HG02759 (cell line): ENCODE measurements around the gene POLA1.
A peak's percentile ranks its signal among the peaks of the same experiment; 100 is the strongest.

Experiments used
- ATAC-seq: cut with Tn5 transposase; IDR thresholded peaks from one replicate; pipeline ENCODE4 v1.9.1; 2021; ENCODE audit warnings: mild to moderate bottlenecking, moderate library complexity; ENCODE audit not compliant: unreplicated experiment

The POLA1 gene

DNA sequence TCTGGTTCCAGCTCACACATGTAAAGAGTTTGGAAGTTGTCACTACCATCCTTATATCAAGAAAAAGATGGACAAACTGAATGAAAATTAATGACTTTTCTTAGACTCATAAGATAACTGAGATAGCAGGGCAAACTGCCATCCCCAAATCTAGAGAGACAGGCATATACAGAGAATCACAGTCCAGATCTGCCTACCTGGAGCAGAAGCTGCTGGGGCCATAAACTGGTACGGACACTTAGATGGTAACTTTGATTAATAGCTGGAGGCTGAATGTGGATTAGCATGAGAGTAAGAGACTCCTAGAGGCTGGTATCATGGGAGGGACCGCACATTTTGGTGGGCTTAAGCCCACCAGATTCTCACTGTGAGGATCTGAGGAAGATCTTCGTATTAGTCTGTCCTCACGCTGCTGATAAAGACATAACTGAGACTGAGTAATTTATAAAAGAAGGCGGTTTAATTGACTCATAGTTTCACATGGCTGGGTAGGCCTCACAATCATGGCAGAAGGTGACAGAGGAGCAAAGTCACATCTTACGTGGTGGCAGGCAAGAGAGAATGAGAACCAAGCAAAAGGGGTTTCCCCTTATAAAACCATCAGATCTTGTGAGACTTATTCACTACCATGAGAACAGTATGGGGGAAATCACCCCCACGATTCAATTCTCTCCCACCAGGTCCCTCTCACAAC, 10.8 kb upstream of the POLA1 start:
- no peak for ATAC-seq

DNA sequence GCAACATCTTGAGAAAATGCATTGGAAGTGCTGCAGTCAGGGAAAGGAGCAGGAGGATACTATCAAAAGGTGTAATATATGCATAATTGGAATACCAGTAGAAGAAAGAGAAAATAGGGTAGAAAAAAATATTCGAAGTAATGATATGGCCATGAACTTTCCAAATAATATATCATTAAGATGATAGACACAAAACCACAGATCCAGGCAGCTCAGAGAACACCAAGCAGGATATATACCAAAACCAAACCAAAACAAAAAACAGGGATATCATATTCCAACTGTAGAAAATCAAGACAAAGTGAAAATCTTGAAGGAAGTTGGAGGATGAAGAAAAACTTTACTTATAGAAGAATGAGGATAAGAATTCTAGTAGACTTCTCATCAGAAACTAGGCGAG, 9.7 kb upstream of the POLA1 start:
- ATAC-seq: no peak

DNA sequence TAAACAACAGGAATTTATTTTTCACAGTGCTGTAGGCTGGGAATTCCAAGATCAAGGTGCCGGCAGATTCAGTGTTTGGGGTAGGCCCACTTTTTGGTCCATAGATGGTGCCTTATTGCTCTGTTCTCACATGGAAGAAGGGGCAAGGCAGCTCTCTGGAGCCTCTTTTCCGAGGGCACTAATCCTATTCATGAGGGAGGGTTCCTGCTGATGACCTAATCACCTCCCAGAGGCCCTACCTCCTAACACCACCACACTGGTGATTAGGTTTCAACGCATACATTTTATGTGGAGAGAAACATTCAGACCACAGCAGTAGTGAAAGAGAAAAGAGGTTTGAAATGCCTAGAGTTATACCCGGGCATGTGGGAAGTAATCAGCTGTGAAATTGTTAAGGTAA, 1.4 kb upstream of the POLA1 start:
- ATAC-seq: no peak

DNA sequence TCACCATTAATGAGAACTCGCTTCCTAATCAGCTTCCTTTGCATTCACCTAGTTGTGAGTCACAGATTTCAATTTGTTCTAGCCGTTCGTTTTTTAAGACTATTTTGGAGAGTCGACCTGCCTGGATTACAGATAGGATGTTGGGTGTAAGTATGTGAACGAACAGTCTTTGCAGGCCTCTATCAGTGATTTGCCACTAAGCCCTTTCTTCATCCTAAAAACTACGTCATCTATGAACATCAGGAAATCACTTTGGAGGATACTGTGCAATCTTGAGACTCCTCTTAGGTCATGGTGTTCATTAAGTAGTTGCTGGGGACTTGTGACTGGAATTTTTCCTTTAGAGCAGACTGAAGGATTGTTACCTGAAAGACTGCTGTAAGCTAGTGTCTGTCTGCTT, 1.1 kb downstream of the POLA1 start:
- no peak for ATAC-seq

DNA sequence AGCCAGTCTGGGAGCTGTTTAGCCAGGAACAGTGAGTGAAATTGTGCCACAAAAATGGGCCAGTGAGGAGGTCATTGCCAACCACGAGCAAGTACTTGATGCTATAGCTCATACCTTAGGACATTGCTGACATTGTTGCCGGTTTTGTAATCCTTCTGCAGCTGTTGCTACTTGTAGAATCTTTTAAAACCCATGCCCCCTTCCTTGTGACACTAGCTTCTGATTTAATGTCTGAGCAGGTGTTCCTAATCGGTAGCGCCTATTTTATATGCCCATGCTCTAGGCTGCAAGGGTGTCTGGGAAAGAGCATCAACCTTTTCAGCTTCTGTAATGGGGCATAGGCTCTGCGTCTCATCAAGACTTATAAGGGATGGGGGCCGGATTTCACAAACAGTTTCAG, 2.6 kb downstream of the POLA1 start:
- no peak for ATAC-seq

DNA sequence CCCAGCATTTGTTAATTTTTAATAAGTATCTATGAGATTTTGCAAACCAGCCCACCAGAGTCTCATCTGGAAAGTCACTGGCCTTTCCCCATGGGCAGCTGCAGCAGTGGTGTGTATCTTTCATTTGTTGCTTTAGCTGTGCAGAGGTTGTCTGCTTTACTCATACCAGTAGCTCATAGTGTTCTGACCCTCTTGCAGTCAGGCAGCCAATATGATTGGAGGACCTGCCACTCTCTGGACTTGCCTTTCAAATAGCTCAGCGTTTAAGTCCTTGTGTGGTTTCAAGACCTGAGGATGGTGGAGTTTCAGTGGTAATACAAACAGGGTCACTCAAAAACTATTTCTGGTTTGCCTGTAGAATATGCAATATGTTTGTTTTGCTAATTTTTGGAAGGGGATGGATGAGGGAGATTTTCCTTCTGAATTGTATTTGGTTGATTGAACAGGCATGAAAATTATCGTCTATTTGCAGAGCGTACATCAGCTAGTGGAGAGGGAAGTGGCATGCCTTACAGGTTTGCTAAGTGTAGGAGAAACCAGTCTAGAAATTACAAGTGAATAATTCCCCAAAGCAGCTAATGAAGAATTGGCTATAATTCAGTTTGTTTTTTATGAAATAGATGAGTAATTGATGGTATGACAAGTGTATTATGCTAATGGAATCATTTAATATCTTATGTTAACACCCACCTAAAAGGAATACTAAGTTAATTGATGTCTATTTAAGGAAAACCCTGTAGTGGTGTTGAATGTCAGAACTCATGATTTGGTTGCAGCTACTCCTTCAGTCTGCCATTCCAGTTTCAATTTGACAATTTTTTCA, 8.9 kb downstream of the POLA1 start:
- ATAC-seq: peak; percentile 99

DNA sequence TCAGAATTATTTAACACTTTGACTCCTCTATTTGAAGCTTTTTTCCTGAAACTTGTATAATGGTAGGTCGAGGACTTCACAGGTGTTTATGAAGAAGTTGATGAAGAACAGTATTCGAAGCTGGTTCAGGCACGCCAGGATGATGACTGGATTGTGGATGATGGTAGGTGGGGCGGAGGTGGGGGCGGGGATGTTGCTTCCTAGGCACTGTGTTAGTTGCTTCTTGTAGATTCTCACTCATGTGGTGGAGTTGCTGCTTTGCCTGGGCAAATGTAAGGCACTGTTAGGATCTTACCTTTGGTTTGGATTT, 9.4 kb downstream of the POLA1 start:
- ATAC-seq: no peak

DNA sequence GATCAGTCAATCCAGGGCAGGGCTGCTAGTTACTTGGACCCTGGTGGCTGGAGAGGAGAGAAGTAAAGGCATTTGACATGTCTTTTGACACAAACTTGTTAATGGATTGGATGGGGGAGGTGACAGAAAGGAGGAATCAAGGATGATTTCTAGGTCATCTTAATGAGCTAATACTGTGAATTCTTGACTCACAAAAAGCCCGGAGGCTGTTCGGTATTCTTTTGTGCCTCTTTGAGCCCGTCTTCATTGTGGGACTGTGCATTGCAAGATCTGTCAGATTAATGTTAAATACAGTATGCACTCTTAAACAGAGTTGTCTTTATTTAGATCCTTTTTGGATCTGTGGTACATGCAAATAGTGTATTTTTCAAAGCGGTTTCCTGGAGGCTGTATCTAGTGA, 25.1 kb downstream of the POLA1 start:
- no peak for ATAC-seq

DNA sequence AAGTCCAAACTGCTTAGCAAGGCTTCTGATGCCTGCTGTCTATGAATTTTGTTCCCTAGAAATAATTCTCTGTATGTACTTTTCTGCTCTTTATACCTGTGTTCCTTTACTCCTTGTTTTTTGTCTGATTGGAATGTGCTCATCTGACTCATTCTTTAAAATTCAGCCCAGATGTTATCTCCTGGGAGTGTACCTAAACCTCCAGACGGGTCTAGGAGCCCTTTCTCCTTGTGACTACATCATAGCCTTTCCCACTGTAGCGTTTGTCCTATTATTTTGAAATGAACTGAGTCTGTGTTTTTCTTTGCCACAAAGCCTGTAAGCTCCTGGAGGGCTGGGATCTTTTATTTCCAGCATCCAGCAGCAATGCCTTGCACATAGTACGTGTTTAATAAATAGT, 26.3 kb downstream of the POLA1 start:
- no peak for ATAC-seq

DNA sequence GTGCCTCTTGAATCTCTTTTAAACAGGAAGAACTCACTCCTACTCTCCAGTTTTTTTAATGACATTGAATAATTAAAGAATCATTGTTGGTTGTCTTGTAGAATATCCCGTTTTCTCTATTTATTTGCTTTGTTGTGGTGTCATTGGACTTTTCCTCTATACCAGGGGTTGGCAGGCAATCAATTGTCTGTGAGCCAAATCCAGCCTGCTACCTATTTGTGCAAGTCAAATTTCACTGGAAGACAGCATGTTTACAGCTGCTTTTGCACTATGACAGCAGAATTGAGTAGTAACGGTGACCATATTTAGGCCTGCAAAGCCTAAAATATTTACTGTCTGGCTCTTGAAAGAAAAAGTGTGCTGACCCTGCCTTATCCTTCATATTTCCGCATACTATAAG, 34.8 kb downstream of the POLA1 start:
- no peak for ATAC-seq

DNA sequence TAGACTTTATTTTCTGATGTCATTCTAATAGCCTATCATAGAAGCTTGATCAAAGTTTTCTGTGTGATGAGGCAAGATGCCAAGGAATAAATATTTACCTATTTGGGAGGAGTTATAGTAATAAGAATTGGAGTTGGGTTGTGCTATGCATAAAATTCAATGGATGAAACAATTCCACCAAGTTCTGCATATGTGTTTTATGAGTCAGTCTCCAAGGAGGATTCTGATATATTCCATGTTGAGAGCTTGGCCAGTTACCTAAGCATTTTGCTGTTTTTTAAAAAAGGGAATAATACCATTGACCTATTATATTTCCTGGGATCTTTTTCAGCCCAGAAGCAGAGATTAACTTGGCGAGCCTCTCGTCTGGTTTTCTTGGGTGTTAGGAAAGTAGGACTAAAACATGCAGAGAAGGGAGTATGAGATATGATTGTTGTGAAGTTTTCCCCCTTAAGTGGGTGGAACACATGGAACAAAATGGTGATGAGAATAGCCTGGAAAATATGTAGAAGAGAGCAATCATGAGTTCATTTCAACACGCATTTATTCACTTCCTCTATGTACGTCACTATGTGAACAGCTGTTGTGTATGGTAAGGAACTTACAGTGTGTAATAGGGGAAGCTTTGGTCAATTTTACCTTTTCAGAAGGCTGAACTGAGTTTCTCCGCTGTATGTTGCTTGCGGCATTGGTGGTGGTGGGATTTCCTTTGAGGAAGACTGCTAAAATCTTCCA, 39.2 kb downstream of the POLA1 start:
- ATAC-seq: no peak

DNA sequence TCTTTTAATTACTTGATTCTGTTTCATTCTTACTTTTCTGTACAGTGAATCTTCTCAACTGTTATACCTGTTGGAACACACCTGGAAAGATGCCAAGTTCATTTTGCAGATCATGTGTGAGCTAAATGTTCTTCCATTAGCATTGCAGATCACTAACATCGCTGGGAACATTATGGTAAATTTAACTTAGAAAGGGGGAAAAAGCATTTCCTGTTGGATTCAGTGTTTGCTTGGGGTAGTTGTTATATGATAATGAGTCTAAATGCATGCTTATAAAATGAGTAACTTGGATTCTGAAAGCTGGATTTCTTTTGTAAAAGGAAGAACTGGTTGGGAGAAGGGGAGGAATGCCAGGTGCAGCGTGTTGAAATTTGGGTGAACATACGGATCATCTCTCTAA, 47.6 kb downstream of the POLA1 start:
- ATAC-seq: no peak

DNA sequence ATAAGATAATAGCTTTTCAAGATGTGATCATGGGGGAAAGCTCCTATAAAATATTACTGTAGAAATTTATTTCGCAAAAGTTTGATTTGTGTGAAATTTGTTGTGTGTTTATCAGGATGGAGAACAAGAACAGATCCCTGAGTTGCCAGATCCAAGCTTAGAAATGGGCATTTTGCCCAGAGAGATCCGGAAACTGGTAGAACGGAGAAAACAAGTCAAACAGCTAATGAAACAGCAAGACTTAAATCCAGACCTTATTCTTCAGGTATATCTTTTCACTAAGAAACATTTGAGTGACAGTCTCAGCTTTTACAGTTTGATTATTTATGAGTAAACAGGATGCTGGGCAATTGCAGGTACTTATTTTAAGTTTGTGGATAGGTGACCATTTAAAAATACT, 54.5 kb downstream of the POLA1 start:
- no peak for ATAC-seq

DNA sequence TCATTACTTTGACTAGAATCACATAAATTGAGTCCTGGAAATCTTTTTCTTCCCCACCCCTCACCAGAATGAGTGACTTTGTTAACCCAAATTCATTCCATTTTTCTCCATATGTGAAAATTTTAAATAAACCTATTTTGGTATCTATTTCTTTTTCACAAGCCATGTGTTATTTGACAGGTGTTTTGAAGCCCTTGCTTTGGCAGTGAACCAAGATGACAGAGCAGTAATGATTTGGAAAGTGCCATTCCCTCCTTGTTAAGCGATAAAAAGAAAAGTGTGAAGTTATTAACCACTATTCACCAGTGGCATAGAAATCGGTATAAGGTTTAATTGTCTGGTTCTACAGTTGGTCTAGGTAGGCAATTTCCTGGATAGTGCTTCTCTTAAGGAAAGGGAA, 66.1 kb downstream of the POLA1 start:
- no peak for ATAC-seq

DNA sequence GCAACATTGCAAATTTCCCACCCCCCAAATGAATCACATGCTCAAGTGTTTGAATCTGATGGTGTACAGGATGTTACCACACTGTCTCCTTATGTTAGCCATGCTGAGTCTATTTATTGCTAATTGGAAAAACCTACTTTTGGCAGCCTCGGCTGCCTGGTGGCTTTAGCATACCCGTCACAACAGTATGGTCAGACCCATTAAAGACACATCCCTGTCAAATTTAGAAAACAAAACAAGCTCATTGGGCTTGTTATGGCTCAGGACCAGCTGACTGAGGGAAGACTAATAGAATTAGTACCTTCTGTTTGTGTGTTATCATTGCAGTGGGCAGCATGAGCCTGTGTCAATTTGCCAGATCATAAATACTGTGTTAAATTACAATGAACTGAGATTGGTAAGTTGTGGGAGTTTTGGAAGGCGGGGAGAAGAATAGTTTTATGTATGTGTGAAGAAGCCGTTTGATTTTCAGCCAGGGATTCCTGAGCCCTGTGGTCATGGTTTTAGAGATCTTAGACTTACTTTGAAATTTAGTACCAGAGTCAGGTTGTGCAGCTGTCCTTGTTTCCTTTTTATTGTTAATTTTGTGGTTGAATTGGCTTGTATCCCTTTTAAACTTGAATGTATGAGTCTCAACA, 66.8 kb downstream of the POLA1 start:
- ATAC-seq: no peak

DNA sequence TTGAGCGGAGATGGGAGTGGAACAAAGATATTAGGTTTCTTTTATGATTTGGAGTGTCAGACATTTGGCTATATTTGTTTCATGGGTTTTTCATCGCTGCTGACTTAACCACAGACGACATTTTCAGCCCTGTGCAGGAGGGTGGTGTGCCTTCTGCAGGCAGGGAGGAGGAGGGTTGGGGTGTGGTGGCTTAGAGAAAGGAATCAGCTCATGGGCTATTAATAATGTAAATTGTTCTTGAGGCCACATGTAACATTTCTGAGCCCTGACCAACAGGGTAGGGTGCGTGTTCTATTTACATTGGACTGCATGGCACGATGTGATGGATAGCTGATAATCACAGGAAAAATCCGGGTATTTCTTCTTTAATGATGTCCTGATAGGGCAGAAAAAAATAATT, 67.6 kb downstream of the POLA1 start:
- ATAC-seq: no peak

DNA sequence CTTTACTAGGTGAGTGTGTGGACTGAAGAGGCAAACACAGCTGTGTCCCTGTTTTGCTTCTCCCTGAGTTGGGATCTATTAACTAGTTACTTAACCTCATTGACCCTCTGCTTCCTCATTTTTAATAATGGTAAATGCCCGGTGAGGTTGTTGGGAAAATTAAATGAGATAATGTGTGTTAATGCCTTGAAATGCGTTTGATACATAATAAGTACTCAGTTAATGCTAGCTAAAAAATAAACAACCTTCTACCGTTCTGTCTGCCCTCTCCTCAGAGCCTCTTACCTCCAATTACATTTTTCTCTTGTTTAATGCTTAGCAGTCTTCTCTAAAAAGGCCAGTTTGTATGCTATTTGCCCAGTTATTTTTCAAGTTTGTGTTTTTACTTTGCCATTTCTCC, 70.3 kb downstream of the POLA1 start:
- no peak for ATAC-seq

DNA sequence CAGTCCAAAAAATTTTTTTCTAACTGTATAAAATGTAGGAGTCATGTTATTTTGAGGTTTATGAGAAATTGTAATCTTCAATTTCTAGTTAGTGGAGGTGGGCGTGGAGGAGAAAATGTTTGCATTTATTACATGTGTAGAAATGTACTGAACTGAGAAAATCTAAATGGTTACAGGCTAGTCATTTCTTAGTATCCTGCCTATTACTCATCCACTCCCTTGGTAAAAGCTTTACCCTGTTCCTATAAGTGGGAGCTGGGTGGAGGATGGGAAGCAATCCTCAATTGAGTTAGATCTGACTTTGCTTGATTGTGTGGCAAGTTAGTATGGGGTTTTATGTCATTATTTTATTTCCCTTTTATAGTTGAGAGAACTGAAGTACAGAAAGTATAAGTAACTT, 73.8 kb downstream of the POLA1 start:
- ATAC-seq: no peak

DNA sequence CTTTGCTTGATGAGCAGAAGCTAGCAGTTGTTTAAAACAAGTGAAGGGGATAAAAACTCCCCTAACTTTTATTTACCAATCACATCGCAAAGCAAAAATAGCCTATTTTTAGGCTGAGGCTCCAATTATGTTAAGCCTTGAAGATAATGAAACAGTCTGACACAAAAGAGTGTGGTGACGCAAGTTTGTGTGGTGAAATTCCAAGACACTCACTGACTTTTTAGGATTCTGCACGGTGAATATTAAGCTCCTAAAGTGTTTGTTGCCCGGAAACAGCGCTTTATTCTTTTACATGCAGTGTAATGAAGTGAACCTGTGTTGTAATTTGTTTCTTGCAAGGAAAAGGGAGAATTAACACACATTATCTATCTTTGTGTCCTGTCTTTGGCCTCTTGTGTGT, 74.8 kb downstream of the POLA1 start:
- ATAC-seq: no peak

DNA sequence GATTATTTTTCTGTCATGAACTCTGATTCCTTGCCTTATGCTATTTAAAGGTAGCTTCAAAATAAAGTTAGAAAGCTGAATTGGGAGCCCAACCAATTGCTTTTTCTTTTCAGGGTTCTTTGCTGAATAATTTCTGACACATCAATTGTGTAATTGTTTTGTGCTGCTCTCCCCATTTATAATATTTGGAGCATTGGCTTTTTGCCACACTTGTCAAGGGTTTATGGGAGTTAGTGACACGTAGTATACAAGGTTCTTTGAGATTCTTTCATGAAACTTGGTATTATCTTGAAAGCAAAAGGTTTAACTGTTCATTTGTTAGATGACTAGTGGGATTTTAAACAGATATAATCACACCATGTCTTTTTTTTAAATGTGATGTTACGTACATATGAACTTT, 80.9 kb downstream of the POLA1 start:
- no peak for ATAC-seq

DNA sequence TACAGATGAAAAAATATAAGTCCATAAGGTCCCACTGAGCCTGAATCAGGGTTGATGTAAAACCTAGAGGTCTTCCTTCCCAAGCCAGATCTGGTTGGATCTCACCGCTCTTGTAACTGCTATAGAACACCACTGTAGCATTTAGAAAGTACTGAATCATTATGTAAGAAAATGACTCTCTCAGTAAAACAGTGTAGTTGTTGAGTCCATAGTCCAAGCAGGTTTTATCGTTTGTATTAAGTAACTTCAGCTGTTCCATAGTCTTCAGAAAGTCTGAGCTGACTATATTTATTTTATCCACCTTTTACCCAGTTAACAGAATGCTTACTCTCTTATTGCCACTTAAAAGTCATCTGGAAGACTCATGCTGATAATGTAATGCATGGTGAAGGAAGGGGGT, 82.2 kb downstream of the POLA1 start:
- ATAC-seq: no peak

DNA sequence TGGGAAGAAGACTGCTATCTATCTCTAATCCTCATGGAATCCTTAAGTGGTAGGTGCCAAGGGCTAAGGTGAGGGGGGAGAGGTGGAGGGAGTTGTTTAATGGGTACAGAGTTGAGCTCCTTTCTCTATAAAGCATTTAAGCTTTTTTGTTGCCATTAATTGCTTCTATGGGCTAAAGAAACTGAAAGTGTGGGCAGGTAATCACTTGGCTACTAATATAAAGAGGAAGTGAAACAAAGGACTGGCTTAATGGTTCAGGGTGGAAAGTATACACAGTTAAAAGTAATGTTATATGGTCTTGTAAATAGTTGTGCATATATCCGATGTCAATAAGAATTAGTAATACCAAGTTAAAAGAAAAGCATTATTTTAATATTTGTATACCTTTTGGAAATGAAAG, 83.9 kb downstream of the POLA1 start:
- ATAC-seq: peak; percentile 98
